Adipocyte (in vitro differentiated cells): Measurements from ENCODE around the gene CTCFL.

Experiments used
- DNase-seq: peaks from one replicate; pipeline ENCODE4 v3.0.0-alpha.2; 2015; ENCODE audit warnings: low read depth
- H3K27me3 ChIP-seq: replicated peaks from 2 replicates; pipeline ENCODE4 v1.7.0; 2013; ENCODE audit warnings: mild to moderate bottlenecking, low read length, moderate library complexity; ENCODE audit not compliant: control insufficient read depth, insufficient read depth
- H3K36me3 ChIP-seq: 2 replicates; pipeline ENCODE4 v1.7.0; 2013; ENCODE audit warnings: low read length, mild to moderate bottlenecking, moderate library complexity; ENCODE audit not compliant: control insufficient read depth, insufficient read depth, severe bottlenecking
- H3K4me1 ChIP-seq: 2 replicates; pipeline ENCODE4 v1.7.0; 2013; ENCODE audit warnings: mild to moderate bottlenecking, low read length, moderate library complexity; ENCODE audit not compliant: control insufficient read depth, insufficient read depth
- H3K4me3 ChIP-seq: 2 replicates; pipeline ENCODE4 v1.7.0; 2013; ENCODE audit warnings: mild to moderate bottlenecking, low read length, moderate library complexity
- H3K9ac ChIP-seq: 2 replicates; pipeline ENCODE4 v1.7.0; 2013; ENCODE audit warnings: mild to moderate bottlenecking, low read length, moderate library complexity
- H3K9me3 ChIP-seq: 2 replicates; pipeline ENCODE4 v1.7.0; 2013; ENCODE audit warnings: mild to moderate bottlenecking, low read length, moderate library complexity; ENCODE audit not compliant: control insufficient read depth

The CTCFL gene

GRCh38 chr20:57544838-57545564 is 20.1 kb upstream of the CTCFL start:
- Histone ChIP-seq H3K36me3 (no peaks in the 10 kb centered on the region), H3K4me3 (no peak overlapping the region), H3K27me3 (peaks cover 65% of the 10 kb centered on the region), H3K4me1 (no peaks in the 10 kb centered on the region), H3K9ac (no peak overlapping the region), H3K9me3 (no peaks in the 10 kb centered on the region)
- DNase-seq, result no peak

- H3K9me3 ChIP-seq, result peaks cover 6% of the 10 kb centered on the region
- H3K4me1 ChIP-seq, result no peaks in the 10 kb centered on the region
- H3K36me3 ChIP-seq, result no peaks in the 10 kb centered on the region
- no peak for DNase-seq
- no peak overlapping the region for H3K4me3 ChIP-seq
- no peak overlapping the region for H3K9ac ChIP-seq
- H3K27me3 ChIP-seq, result peaks cover 56% of the 10 kb centered on the region
These were observed 18.8 kb upstream of the CTCFL start for GRCh38 chr20:57543754-57544153.

- Histone ChIP-seq H3K36me3 (no peaks in the 10 kb centered on the region), H3K4me3 (no peak overlapping the region), H3K9ac (no peak overlapping the region), H3K27me3 (peaks cover 61% of the 10 kb centered on the region), H3K4me1 (no peaks in the 10 kb centered on the region), H3K9me3 (peaks cover 32% of the 10 kb centered on the region)
- DNase-seq, result no peak
These were observed 16.1 kb upstream of the CTCFL start for GRCh38 chr20:57540890-57541580.

GRCh38 chr20:57539889-57540288 is 14.9 kb upstream of the CTCFL start:
- Histone ChIP-seq H3K4me3 (no peak overlapping the region), H3K9me3 (peaks cover 41% of the 10 kb centered on the region), H3K27me3 (peaks cover 58% of the 10 kb centered on the region), H3K4me1 (no peaks in the 10 kb centered on the region), H3K9ac (no peak overlapping the region), H3K36me3 (no peaks in the 10 kb centered on the region)
- DNase-seq, result no peak

- H3K9ac ChIP-seq, result no peak overlapping the region
- no peak overlapping the region for H3K4me3 ChIP-seq
- peaks cover 48% of the 10 kb centered on the region for H3K9me3 ChIP-seq
- H3K4me1 ChIP-seq, result no peaks in the 10 kb centered on the region
- no peaks in the 10 kb centered on the region for H3K36me3 ChIP-seq
- peaks cover 63% of the 10 kb centered on the region for H3K27me3 ChIP-seq
- no peak for DNase-seq
These were observed 12.9 kb upstream of the CTCFL start for GRCh38 chr20:57537822-57538221.

- DNase-seq, result no peak
- peaks cover 48% of the 10 kb centered on the region for H3K9me3 ChIP-seq
- no peak overlapping the region for H3K4me3 ChIP-seq
- no peaks in the 10 kb centered on the region for H3K36me3 ChIP-seq
- H3K4me1 ChIP-seq, result no peaks in the 10 kb centered on the region
- peaks cover 65% of the 10 kb centered on the region for H3K27me3 ChIP-seq
- no peak overlapping the region for H3K9ac ChIP-seq
These were observed 12.1 kb upstream of the CTCFL start for GRCh38 chr20:57536771-57537724.

- H3K9ac ChIP-seq, result no peak overlapping the region
- H3K4me1 ChIP-seq, result no peaks in the 10 kb centered on the region
- no peak for DNase-seq
- H3K27me3 ChIP-seq, result peaks cover 61% of the 10 kb centered on the region
- H3K36me3 ChIP-seq, result no peaks in the 10 kb centered on the region
- H3K4me3 ChIP-seq, result no peak overlapping the region
- peaks cover 48% of the 10 kb centered on the region for H3K9me3 ChIP-seq
These were observed 11.3 kb upstream of the CTCFL start for GRCh38 chr20:57536120-57536708.

GRCh38 chr20:57535297-57535696 is 10.4 kb upstream of the CTCFL start:
- H3K4me1 ChIP-seq, result no peaks in the 10 kb centered on the region
- peaks cover 55% of the 10 kb centered on the region for H3K27me3 ChIP-seq

GRCh38 chr20:57532104-57532503 is 7.2 kb upstream of the CTCFL start:
- no peak for DNase-seq
- H3K36me3 ChIP-seq, result no peaks in the 10 kb centered on the region
- H3K9ac ChIP-seq, result no peak overlapping the region
- no peak overlapping the region for H3K4me3 ChIP-seq
- H3K27me3 ChIP-seq, result peaks cover 59% of the 10 kb centered on the region
- peaks cover 27% of the 10 kb centered on the region for H3K9me3 ChIP-seq
- H3K4me1 ChIP-seq, result no peaks in the 10 kb centered on the region

More at GRCh38 chr20:57535297-57535696, 10.4 kb upstream of the CTCFL start:
- H3K4me3 ChIP-seq, result no peak overlapping the region
- no peaks in the 10 kb centered on the region for H3K36me3 ChIP-seq
- peaks cover 48% of the 10 kb centered on the region for H3K9me3 ChIP-seq
- no peak overlapping the region for H3K9ac ChIP-seq
- no peak for DNase-seq

GRCh38 chr20:57530327-57530981 is 5.5 kb upstream of the CTCFL start:
- Histone ChIP-seq H3K27me3 (peaks cover 57% of the 10 kb centered on the region), H3K36me3 (no peaks in the 10 kb centered on the region), H3K9ac (no peak overlapping the region), H3K4me3 (no peak overlapping the region), H3K9me3 (peaks cover 11% of the 10 kb centered on the region), H3K4me1 (no peaks in the 10 kb centered on the region)
- no peak for DNase-seq
